GM18951 (cell line): ENCODE measurements around the gene PEX14.

Experiments
- POLR2A ChIP-seq: IDR thresholded peaks from 4 replicates; pipeline ENCODE4 v1.6.1; 2011; ENCODE audit warnings: mild to moderate bottlenecking; ENCODE audit not compliant: insufficient read length, insufficient read depth; ENCODE audit errors: extremely low read depth
- in situ Hi-C: fragments of 300-500 bp; cut with MboI; formaldehyde crosslinking; loops from one replicate; pipeline ENCODE4 v1.12.0; 2022; ENCODE audit warnings: low sequenced_read_pairs, mixed read lengths, inconsistent platforms; ENCODE audit not compliant: unreplicated experiment

The PEX14 gene

DNA sequence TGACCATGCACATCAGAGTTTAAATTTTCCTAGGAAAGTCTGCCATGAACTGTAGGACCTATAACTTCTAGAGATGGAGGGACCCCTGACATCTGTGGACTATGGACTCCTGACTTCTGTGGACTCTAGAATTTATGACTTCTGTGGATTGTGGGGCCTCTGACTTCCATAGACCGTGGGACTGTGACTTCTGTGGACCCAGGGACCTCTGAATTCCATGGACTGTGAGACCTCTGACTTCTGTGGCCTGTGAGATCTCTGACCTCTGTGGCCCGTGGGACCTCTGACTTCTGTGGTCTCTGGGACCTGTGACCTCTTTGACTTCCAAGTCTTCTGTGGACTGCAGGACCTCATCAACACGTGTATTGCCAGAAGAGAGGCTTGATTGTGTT, 36.7 kb downstream of the PEX14 start:
- in situ Hi-C loops, result loop anchor here (25.0 kb wide), 1 partner anchor 426 kb away; no protein-coding TSS in a partner anchor

GRCh38 chr1:10513199-10513598, 38.4 kb downstream of the PEX14 start:
- in situ Hi-C loops, result loop anchor here (25.0 kb wide), 1 partner anchor 424 kb away; no protein-coding TSS in a partner anchor

More for the DNA sequence above, 36.7 kb downstream of the PEX14 start:
- TF ChIP-seq POLR2A, result no peak

GRCh38 chr1:10514490-10515235, 39.9 kb downstream of the PEX14 start:
- in situ Hi-C loops, result loop anchor here (25.0 kb wide), 1 partner anchor 423 kb away; no protein-coding TSS in a partner anchor
- no peak for TF ChIP-seq POLR2A

More at GRCh38 chr1:10513199-10513598, 38.4 kb downstream of the PEX14 start:
- no peak for TF ChIP-seq POLR2A

- in situ Hi-C loops, result loop anchor here (25.0 kb wide), 1 partner anchor 422 kb away; no protein-coding TSS in a partner anchor
- TF ChIP-seq POLR2A, result no peak
Measured at GRCh38 chr1:10515301-10515975, 40.7 kb downstream of the PEX14 start.

DNA sequence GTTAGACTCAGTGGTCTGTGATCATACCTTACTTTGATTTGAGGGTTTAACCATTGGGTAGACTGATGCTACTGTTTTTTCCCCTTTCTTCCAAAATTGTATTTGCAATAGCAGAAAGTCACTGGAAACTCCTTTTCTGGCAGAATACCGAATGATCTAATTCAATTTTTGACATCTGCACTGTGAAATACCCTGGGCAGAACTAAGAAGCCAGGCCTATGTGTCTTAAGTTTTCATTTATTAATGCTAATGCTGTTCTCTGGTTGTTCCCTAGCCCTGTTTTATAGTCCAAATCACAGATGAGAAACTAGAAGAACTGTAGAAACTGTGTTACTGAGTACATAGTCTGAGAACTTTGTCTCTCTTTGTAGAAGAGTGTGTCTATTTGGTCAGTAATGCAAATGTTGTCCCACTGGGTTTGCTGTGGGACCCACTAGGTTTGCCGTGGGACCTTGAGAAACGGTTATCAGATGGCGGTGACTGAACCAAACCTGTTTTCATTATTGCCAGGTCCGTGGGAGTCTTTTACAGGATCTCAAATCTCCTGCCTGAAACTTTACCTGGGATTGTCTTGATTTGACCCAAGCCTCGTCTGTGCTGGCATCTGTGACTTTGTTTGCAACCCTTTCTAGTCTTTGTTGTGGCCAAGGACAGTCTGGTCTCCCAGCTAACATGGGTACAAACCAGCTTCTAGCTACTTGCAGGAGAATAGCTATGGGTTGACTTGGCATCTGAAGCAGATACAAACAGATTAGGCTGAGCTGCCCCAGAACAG, 41.4 kb downstream of the PEX14 start:
- no peak for TF ChIP-seq POLR2A
- in situ Hi-C loops, result loop anchor here (25.0 kb wide), 1 partner anchor 421 kb away; no protein-coding TSS in a partner anchor

DNA sequence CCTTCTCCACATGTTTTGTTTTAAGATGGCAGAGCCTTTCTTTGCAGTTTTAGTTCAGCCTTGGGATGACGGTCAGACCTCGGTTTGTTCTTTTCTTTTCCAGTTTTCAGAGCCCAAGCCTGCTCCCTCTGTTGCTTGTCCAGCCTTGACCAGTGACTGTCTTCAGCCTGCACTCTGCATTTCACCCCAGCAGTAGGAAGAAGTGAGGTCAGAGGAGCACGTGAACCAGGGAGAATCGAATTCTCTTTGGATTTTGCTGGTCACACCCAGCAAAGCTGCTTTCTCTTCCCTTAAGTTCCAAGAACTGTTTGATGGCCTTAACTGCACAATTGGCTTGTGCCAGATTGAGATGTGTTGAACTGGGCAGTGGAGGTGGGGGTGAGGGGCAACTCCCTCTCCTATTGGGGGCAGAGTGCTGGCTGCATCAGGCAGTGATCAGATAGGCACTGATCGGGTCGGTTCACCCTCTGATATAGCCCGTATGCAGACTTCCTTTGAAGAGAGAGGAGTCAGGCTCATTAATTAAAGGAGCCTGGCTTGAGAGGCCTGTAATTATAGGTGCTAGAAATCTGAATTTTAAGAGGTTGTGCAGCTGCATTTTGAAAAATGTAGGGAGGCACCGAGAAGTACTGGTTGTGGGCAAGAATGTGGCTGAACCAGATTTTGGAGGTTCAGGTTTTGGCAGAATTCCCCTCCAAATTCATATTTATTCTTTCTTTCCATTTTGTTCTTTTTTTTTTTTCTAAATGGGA, 42.4 kb downstream of the PEX14 start:
- TF ChIP-seq POLR2A, result no peak
- in situ Hi-C loops, result loop anchor here (25.0 kb wide), 1 partner anchor 420 kb away; no protein-coding TSS in a partner anchor

GRCh38 chr1:10517677-10517982, 42.9 kb downstream of the PEX14 start:
- no peak for TF ChIP-seq POLR2A
- in situ Hi-C loops, result loop anchor here (25.0 kb wide), 1 partner anchor 420 kb away; no protein-coding TSS in a partner anchor

- TF ChIP-seq POLR2A, result no peak
- in situ Hi-C loops, result loop anchor here (25.0 kb wide), 1 partner anchor 418 kb away; no protein-coding TSS in a partner anchor
Measured at GRCh38 chr1:10519016-10519417, 44.3 kb downstream of the PEX14 start.

DNA sequence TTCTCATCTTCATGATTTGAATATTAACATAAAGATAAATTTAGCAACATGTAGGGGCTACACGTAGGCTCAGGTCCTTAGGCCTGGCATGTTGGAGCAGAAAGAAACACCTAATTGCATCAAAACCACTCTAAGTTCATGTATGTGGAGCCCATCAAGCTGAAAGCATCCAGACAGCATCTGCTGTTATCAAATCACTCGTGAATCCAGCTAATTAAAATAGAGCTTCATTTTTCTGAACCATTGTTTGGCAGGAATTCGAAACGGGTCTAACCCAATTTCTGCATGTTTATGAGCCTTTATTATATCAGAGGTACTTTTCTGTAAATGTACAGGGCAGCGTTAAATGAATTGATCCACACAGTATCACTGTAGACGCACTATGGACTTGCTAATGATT, 45.7 kb downstream of the PEX14 start:
- no peak for TF ChIP-seq POLR2A
- in situ Hi-C loops, result loop anchor here (25.0 kb wide), 1 partner anchor 417 kb away; no protein-coding TSS in a partner anchor

- in situ Hi-C loops, result loop anchor here (25.0 kb wide), 1 partner anchor 416 kb away; no protein-coding TSS in a partner anchor
- TF ChIP-seq POLR2A, result no peak
Measured at GRCh38 chr1:10520952-10521351, 46.2 kb downstream of the PEX14 start.

DNA sequence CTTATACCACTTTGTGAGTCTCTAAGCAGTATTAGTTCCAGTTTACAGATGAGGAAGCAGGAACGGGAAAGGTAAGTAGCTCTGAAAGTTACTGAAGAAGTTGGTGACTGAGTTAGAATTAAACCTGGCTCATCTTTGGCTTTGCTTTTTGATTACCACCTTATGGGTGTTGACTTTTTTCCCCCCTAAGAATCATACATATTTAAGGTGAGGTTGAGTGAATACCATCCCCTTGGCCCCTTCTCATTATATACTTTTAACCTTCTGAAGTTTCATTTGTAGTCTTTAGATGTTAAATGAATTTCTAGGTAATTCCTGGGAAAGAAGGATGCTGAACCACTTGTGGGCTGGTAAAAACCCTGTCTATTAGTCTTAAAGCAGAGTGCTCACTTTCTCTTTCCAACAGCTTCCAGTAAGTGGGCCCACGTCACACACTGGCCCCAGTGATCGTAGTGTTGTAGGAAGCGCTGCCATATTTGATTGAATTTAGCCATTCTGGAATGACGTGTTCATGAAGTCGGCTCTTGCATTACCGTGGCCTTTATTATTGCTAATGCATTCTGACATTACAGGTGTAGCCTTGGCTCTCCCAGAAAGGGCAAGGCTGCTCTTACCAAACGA, 46.9 kb downstream of the PEX14 start:
- TF ChIP-seq POLR2A, result no peak
- in situ Hi-C loops, result loop anchor here (25.0 kb wide), 1 partner anchor 416 kb away; no protein-coding TSS in a partner anchor
